GM15510 (cell line): Measurements from ENCODE around the gene BIK.

Experiments
- POLR2A ChIP-seq: IDR thresholded peaks from 3 replicates; pipeline ENCODE4 v1.6.1; 2011; ENCODE audit warnings: borderline replicate concordance; ENCODE audit not compliant: insufficient read length; ENCODE audit errors: extremely low read depth

The BIK gene, protein sequence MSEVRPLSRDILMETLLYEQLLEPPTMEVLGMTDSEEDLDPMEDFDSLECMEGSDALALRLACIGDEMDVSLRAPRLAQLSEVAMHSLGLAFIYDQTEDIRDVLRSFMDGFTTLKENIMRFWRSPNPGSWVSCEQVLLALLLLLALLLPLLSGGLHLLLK

DNA sequence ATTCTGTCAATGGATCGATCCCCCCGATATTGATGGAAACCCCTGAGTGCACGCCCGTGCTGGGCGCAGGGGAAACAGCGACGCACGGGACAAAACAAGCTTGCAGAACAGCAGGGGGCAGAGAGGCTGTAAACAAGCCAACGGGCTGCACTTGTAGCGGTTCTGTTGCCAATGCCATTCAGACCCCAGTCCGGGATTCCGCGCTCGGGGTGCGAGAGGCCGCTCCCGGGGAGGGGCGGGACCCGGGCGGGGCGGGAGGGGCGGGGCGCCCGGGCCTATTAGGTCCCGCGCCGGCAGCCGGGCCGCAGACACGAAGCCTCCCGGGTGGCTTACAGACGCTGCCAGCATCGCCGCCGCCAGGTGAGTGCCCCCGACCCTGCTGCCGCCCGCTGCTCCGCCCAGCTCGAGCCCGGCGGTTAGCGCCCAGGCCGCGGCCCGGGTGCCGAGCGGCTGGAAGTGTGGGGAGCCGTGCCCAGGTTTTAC is at the start of gene BIK:
Gene BIK, plus strand, starts transcription at position 307 of the 483 bp plus-strand sequence. CDS start 13,273 bp downstream, outside the sequence.
- TF ChIP-seq POLR2A, result peak; percentile 50

DNA sequence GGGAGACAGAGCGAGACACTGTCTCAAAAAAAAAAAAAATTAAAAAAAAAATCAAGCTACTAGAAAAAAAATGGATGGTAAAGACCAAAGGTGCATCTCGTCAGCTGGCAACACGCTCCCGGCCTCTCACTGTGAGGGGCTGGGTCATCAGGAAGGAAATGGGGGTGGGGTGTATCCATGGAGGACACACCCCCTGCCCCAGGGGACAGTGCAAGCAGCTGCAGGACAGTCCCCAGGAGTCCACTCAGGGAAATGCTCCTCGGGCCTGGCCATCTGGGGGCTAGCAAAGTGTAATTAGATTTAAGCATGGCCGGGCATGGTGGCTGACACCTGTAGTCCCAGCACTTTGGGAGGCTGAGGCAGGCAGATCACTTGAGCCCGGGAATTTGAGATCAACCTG is 44.4 kb upstream of the BIK start:
- no peak for TF ChIP-seq POLR2A

DNA sequence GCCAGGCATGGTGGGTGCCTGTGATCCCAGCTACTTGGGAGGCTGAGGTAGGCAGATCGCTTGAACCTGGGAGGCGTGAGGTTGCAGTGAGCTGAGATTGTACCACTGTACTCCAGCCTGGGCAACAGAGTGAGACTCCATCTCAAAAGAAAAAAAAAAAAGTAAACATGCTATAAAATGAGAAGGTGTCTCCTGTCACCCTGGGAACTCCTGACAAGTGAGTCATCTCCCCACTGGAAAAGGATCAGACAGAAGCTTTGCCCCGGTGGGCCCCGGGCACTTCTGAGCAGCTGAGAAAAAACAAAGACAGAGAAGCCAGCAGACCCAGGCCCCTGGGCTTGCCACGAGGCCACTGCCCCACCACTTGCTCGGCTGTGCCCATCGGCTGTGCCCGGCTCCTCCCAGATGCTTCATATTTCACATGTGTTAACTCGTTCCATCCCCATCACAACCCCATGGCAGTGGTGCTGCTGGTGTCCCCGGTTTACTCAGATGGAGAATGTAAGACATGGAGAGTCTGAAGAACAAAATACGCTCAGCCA is 43.6 kb upstream of the BIK start:
- no peak for TF ChIP-seq POLR2A

DNA sequence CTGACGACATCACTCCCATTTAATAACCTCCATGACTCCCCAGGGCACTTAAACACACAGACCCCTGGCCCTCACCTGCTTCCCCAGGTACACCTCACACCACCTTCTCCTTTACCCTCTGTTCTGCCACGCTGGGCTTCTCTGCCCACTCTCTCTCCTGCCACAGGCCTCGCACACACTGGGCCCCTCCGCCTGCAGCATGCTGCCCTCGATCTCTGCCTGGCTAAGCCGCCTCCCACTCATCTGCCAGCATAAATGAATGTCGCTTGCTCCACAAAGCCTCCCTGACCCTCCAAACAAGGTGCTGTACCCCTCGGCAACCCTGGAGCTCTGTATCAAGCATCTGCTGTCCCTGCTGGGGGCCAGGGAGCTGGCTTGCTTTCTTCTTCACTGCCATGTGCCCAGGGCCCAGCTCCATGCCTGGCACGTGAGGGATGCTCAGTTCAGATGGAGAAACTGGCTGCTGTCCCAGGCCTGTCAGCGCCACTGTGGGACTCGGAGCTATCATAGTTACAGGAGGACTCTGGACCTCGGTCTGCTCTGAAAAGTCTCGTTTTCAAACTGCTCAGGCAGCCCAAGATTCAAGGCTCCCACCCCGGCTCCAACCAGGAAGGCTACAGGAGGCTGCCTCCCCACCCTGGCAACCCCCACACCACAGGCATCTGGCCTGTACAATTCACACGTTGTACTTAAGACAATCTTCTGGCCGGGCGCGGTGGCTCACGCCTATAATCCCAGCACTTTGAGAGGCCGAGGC is 33.3 kb upstream of the BIK start:
- no peak for TF ChIP-seq POLR2A

DNA sequence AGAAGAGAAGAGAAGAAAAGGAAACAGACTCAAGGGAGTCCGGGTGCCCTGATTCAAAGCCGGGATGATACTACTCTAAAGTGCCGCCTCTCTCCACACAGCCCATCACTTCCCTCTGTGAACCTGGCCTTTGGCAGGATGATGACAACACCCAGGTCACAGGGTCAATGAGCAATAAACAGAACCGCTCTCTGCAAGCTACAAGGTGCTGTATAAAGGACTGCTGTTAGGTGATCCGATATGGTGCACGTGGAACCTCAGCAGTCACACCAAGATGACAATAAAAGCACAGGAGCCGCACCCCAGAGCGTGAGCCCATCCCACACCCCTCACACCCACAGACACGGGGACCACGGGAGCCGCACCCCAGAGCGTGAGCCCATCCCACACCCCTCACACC is 32.0 kb upstream of the BIK start:
- no peak for TF ChIP-seq POLR2A

DNA sequence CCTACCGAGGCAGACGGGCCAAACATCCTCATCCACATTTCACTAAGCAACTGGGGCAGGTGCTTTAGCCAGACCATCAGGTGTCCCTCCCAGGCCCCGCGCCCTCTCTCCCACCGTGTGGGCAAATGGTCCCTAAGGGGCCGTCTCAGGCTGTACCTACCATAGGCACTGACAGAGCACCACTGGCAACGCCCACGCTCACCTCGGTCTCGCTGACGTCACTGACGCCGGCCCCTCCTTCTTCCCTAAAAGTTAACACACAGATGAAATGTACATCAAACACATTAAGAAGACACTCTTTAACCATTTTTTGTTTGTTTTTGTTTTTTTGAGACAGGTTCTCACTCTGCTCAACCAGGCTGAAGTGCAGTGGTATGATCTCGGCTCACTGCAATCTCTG is 30.8 kb upstream of the BIK start:
- TF ChIP-seq POLR2A, result no peak

DNA sequence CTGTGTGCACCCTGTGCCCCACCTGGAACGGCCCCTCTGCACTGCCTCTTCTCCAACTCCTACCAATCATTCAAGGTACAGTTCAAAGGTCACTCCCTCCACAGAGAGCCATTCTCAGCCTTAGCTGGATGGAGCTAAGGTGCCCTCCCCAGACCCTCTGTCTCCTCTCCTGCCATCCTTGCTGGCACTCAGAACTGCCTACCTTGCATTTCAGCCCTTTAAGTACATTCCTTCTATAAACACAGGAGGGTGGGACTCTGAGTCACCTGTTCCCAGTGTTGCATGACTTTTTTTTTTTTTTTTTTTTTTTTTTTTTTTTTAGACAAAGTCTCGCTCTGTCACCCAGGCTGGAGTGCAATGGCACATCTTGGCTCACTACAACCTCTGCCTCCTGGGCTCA is 29.9 kb upstream of the BIK start:
- TF ChIP-seq POLR2A, result no peak

DNA sequence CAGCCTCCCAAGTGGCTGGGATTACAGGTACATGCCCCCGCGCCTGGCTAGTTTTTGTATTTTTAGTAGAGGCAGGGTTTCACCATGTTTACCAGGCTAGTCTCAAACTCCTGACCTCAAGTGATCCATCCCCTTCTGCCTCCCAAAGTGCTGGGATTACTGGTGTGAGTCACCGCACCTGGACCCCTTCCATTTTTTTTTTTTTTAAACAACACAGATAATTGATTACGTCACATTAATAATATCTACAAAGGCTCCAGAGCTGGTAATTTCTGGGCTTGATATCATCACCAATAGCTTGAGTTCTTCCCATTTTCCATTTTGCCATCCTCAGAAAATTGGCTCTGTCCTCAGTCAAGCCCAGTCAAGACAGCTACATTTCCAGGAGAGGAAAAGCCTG is 28.6 kb upstream of the BIK start:
- no peak for TF ChIP-seq POLR2A

DNA sequence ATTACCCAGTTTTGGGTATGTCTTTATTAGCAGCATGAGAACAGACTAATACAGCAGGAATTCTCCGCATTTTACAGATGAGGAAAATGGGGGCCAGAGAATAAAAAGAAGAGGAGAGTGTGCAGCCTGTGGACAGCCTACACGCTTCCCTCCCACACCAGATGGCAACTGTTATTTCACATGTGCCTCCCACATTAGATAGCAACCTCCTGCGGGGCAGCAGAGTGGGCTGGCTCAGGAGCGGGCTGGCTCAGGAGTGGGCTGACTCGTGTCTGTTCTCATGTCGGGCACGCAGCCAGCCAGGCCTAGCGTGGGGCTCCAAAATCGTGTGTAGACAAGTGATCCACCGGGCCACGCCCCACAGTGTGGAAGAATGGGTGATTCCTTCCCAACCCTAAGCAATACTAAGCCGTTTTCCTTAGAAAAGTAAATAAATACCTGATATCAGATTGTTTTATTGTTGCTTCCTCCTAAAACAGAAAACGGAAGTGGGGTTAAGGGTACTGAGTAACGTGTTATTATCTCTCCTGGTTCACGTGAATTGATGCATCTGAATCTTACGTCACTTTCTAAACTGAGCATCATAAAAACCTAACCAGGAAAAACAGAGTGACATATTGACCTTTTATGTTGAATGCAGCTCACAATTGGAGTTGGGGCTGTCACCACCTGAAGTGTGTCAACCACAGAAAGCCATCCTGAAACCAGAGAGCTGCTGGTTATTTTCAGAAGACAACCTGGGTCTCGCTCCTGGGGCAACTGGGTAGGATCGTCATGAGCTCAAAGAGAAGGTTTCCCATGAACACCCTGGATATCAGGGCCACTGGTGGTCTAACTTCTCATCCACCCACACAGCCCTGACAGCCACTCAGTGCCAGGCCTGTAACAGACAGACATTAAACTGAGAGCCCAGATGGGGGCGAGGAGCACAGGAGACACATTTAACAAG is 24.6 kb upstream of the BIK start:
- TF ChIP-seq POLR2A, result no peak

DNA sequence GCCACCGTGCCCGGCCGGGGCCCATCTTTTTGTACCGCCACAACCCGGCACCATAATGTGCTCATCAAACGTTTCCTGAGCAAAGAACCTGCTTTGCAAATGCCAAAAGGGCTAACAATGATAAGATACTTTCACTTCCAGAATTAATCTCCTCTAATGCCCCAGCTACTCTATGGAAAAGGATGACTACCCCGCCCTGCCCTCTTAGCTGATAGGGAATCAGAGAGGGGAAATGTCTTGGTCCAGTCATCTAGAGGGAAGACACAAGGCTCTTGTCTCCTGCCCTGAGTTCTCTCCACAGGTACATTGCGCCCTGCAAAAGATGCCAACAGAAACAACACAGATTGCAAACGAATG is 21.9 kb upstream of the BIK start:
- TF ChIP-seq POLR2A, result no peak

DNA sequence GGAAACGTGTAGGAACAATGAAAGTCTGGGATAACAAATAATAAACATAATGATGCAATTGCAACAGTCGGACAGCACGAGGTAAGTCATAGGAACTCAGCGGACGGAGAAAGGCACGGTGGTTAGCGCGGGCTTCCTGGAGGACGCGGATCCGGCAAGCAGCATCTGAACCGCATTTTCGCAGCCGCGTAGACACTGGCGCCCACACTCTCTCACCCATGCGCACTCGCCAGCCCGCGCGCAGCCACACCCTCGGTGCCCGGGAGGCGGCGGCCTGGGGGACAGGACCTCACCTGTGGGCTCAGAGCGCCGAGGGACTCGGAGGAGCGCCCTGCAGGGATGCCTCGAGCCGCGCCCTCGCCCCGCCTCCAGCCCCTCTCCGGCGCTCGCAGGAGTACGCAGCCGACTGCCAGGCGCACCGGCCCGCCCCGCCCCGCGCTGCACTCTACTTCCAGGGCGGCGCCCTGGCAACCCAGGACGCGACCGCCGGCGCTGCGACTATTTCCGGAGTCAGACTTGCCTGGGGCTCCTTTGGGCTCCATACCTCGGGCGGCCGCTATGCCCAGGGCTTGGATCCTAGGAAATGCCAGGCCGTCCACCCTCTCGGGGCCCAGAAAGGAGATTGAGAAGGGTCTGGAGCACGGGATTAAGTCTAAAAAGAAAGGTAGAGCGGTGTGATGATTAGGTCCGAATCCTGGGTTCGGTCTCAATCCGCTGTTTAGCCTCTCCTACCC is 21.4 kb upstream of the BIK start, which contains the start of gene TTLL1:
Gene TTLL1, minus strand, starts transcription at position 408 of the 734 bp plus-strand sequence. CDS start 13,805 bp downstream, outside the sequence.
- peak; percentile 71 for TF ChIP-seq POLR2A

DNA sequence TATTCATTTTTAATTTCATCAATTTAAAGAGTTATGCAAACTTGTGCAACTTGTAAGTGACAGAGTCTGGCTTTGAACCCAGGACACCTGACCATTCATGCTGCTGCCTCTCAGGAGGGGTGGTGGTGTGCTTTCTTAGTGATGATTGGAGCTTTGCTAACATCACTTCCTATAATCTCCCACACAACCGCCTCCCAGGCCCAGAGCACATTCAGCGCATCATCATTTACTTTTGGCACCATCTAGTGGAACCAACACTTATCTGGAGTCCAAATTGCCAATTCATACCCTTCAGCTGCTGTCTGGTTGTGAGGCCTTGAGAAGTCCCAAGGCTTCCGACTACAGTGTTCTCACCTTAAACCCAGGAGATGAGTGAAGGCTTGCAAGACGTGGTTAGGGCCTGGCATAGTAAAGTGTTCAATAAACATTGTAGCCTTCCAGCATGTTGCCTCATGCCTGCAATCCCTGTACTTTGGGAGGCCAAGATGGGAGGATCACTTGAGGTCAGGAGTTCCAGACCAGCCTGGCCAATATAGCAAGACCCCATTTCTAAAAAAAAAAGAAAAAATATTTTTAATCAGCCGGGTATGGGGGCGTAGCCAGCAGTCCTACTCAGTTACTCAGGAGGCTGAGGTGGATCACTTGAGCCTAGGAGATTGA is 20.3 kb upstream of the BIK start:
- no peak for TF ChIP-seq POLR2A

DNA sequence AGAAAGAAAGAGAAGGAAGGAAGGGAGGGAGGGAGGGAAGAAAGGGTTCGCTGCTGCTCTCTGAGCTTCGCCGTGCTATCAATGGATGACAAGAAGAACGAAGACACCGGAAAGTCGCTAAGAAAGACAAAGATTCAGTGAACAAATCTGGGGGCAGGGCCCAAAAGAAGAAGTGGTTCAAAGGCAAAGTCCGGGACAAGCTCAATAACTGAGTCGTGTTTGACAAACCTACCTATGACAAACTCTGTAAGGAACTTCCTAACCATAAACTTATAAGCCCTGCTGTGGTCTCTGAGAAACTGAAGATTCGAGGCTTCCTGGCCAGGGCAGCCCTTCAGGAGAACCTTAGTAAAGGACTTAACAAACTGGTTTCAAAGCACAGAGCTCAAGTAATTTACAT is 18.5 kb upstream of the BIK start:
- TF ChIP-seq POLR2A, result no peak

DNA sequence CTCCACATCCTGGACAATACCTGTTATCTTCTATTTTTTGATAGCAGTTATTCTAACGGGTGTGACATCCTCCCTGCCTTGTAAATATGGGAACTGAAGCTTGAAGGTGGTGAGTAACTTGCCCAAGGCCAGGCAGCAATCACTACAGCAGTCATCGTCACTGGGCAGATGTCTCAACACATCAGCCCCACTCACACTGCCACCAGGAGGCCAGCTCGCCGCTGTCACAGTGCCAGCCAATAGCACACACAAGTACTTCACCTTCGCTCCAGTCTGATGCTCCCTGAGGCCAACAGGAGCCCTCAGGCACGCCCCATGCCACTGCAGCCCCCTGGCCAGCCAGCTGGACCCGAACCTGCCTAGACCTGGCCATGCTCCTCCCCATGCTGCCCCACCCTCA is 16.5 kb upstream of the BIK start:
- TF ChIP-seq POLR2A, result no peak
